Epithelial cell of esophagus (primary cell): ENCODE data around the gene PMM1.

ENCODE experiments used
- DNase-seq: peaks from one replicate; pipeline ENCODE4 v3.0.0; 2010; ENCODE audit warnings: low read depth
- H3K4me3 ChIP-seq: 2 replicates; pipeline ENCODE4 v1.5.1; 2011; ENCODE audit warnings: mild to moderate bottlenecking, low read length, control low read depth
- TF ChIP-seq, protein P1 (sequence below): IDR thresholded peaks from 2 replicates; pipeline ENCODE4 v1.5.1; 2011; ENCODE audit warnings: low read depth, mild to moderate bottlenecking, low read length, control low read depth, inconsistent platforms; ENCODE audit not compliant: insufficient read depth; ENCODE audit errors: missing control alignments

Gene PMM1

DNA sequence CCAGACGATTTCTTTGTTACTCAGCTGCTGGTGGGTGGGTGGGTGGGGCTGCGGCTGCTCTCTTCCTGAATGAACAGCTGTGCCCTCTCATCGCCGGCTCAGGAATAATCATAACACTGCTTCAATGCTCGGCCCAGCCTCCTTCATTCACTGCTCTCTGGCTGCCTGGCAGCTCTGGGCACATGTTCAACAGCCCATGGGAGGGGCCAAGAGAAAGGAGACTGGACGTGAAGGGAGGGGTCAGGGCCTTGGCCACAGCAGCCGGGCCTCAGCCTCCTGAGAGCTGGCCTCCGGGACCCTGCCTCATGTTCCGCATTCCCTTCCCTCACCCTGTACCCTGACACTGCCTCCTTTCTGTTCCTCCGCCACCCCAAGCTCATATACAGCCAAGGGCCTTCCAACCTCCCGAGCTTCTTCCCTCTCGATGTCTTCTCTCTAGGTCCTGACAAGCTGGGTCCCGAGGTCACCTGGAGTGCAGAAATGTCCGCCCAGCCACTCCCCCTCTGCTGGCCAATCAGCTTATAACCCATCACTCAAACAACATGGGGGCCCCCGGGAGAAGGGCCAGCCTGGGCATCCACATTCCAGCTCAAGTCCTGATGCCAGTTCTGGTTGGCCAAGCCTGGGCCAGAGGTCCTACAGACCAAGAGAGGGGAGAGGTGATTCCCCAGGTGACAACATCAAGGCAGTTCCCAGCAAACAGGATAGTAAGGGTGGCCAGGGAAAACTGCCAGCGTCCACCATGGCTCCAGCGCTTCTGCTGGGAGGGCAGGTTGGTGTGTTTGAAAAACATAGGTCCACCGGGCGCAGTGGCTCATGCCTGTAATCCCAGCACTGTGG lies 32.0 kb downstream of the PMM1 start:
- TF ChIP-seq, protein P1, sequence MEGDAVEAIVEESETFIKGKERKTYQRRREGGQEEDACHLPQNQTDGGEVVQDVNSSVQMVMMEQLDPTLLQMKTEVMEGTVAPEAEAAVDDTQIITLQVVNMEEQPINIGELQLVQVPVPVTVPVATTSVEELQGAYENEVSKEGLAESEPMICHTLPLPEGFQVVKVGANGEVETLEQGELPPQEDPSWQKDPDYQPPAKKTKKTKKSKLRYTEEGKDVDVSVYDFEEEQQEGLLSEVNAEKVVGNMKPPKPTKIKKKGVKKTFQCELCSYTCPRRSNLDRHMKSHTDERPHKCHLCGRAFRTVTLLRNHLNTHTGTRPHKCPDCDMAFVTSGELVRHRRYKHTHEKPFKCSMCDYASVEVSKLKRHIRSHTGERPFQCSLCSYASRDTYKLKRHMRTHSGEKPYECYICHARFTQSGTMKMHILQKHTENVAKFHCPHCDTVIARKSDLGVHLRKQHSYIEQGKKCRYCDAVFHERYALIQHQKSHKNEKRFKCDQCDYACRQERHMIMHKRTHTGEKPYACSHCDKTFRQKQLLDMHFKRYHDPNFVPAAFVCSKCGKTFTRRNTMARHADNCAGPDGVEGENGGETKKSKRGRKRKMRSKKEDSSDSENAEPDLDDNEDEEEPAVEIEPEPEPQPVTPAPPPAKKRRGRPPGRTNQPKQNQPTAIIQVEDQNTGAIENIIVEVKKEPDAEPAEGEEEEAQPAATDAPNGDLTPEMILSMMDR: no peak
- H3K4me3 ChIP-seq: no peak overlapping the region
- peak; percentile 51 for DNase-seq

DNA sequence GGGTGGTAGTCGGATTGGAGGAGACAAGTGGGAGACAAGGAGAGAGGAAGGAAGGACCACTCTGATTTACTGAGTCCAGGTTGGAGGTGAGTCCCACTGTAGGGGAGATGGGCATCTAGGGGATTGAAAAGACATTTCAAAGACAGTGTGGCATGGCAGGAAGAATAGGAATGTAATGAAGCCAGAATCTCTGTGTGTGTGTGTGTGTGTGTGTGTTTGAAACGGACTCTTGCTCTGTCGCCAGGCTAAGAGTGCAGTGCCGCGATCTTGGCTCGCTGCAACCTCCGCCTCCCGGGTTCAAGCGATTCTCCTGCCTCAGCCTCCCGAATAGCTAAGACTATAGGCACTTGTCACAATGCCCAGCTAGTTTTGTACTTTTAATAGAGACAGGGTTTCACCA lies 33.1 kb downstream of the PMM1 start:
- DNase-seq: no peak
- TF ChIP-seq, protein P1: no peak
- no peak overlapping the region for H3K4me3 ChIP-seq

DNA sequence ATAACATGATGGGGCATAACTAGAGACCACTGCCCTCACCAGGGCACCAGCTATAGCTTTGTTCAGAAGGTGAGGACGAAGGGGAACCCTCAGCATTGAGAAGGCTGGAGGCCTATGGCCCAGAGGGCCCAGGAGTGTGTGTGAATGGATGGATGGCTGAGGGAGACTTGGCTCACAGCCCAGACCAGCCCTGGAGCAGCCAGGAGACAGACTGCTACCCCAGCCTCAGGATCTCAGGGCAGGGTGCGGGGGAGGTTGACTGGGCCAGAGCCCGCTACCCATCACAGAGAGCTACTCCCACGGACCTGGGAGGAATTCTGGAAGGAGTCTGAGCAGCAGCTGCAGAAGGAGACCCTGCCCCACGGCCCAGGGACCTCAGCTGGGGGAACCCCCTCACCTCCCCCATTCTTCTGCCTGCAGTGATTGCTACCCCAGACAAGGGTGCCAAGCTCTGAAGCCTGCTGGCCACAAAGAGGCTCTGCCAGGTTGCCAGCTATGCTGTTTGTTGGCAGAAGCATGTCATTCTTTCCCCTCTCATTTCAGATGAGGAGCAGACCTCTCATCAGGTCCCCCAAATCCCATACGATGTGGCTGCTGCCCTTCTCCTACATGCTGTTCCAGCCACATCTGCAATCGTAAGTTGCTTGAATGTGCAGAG lies 34.2 kb downstream of the PMM1 start:
- H3K4me3 ChIP-seq: no peak overlapping the region
- DNase-seq: no peak
- TF ChIP-seq, protein P1: no peak

- DNase-seq: no peak
- TF ChIP-seq, protein P1: no peak
- no peak overlapping the region for H3K4me3 ChIP-seq
Observed at GRCh38 chr22:41551877-41552582, 37.6 kb downstream of the PMM1 start.

GRCh38 chr22:41550952-41551491 lies 38.6 kb downstream of the PMM1 start:
- TF ChIP-seq, protein P1: no peak
- H3K4me3 ChIP-seq: no peak overlapping the region
- no peak for DNase-seq

- H3K4me3 ChIP-seq: no peak overlapping the region
- DNase-seq: no peak
- TF ChIP-seq, protein P1: no peak
Observed at GRCh38 chr22:41548830-41549211, 40.8 kb downstream of the PMM1 start.
